ENCODE results near the gene CCDC184. TPM values are rescaled to one million over a fixed set of nuclear protein-coding genes. Genes with fewer than 3 reads are reported as not detected.

Gene CCDC184
- total RNA-seq, 1 donor from 2014 or later = 0.97 TPM

DNA sequence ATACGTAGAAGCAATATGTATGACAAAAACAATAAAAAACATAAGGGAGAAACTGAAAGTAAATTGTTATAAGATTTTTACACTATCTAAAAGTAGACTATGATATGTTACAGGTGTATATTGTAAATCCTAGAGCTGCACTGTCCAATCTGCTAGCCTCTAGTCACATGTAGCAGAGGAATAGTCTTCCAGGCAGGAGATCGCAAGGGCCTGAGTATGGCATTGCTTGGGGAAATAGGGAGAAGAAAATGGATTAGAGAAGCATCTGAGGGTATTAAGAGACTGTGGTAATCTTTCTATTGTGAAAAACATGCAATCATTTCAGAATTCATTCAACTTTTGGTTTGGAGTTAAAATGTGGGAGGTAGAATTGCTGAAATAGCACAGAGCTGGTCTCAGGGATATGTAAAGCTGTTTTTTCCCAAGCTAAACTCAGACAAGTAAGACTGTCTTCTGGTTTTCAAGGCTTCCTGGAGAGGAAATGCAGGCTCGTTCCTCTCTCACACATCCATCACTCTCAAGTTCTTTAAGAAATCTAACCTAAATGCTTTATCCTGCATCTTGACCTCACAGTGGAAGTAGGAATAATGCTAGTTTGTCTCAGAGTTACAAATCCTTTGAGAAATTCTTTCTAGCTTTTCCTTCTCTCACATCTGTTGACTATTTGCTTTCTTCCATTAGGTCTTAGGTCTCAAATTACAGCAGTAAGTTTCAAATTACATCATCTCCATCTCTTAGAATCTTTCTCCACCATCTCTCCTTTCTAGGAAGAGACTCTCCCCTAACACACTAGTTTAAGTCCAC, 7.6 kb upstream of the CCDC184 start:
- no peak for ATAC-seq (ENCODE audit: poor library complexity)
- no peak for DNase-seq
- intact Hi-C loops (cut with DNase I) = no loop called here

DNA sequence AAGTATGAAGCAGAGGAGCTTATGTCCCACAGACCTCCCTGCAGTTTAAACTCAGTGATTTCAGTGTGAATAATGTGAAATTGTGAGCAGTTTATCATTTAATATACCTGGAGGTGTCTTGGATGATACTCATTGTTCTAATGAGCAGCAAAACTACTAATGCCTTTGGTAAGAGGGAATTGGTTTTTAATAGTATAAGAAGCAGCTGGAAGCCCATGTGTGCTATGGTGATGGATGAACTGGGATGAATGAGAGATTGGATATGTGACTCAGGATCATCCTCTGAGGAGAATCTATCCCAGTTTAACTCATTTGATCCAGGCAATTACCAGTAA, 7.1 kb upstream of the CCDC184 start:
- ATAC-seq (ENCODE audit: poor library complexity) (no peak), DNase-seq (no peak)
- intact Hi-C loops (cut with DNase I) = no loop called here

DNA sequence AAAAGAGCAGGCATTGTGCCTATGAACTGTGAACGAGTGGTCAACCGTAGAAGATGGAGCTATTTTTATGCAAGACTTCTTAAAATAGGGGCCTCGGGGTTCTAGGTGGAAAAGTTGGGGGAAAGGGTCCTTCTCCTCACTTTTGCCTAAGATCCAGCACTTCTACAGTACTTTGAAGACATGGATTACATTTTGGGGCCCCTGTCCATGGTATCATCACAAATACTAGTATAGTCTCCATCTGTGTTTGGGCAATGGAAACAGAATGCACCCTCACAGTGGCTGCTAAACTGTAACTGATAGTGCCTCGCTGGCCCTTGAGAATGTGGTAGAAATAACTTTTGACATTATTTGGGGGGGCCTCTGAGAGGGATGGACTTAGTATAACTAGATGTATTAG, 5.5 kb upstream of the CCDC184 start:
- intact Hi-C loops (cut with DNase I) = no loop called here
- DNase-seq (no peak), ATAC-seq (ENCODE audit: poor library complexity) (no peak)

DNA sequence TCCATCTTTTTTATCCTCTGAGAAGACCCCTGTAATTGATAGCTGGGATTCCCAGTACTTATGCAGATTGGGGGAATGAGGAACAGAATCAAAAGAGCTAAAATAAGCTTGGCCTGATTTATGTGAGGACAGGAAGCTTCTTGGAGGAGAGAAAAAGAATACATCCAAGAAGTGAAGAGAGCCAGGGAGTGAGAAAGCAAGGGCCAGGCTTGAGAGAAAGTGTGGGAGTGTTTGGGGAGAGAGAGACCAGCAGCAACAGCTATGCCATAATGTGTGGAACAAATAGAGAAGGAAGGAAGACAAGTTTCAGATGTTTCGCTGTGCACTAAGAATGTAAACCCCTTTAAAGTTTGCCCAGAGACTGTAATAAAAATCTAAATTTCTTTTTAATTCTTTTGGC, 4.0 kb upstream of the CCDC184 start:
- intact Hi-C loops (cut with DNase I) = no loop called here
- ATAC-seq (ENCODE audit: poor library complexity) (no peak), DNase-seq (no peak)

DNA sequence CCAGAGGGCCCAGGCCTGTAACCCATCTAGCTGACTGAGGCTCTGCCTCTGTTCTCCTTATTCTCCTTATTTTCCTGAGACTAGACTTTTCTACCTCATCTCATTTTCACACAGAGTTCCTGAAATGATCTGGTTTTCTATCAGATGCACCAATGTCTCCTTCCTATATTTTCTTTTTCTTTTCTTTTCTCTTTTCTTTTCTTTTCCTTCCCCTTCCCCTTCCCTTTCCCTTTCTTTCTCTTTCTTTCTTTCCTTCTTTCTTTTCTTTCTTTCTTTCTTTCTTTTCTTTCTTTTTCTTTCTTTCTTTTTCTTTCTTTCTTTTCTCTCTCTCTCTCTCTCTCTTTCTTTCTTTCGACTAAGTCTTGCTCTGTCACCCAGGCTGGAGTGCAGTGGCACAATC, 3.0 kb upstream of the CCDC184 start:
- DNase-seq = no peak
- intact Hi-C loops (cut with DNase I) = loop anchor here (10.0 kb wide), 1 partner anchor 434 kb away; no protein-coding TSS in a partner anchor
- ATAC-seq (ENCODE audit: poor library complexity) = no peak

DNA sequence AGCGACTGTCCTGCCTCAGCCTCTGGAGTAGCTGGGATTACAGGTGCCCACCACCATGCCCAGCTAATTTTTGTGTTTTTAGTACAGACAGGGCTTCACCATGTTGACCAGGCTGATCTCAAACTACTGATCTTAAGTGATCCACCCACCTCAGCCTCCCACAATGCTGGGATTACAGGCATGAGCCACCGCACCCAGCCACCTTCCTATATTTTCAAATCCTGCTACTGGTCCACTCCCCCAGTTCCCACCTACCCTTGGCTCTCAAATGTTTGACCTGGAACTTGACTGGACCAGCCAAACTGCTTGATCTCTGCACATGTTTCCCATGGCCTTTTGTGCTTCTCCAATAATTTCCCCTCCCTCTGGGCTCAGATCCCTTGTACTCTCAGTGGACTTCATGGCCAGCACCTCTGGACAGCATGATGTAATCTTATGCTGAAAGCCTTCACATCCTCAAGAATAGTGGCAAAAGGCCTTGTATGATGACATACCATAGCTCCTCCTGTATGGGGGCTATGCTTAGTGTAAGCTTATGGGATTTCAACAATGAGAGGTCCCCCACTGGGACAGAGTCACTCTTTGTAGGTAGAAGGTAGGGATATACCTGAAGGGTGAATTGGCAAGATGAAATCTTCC, 2.5 kb upstream of the CCDC184 start:
- intact Hi-C loops (cut with DNase I) = loop anchor here (10.0 kb wide), 1 partner anchor 434 kb away; no protein-coding TSS in a partner anchor
- no peak for ATAC-seq (ENCODE audit: poor library complexity)
- no peak for DNase-seq

DNA sequence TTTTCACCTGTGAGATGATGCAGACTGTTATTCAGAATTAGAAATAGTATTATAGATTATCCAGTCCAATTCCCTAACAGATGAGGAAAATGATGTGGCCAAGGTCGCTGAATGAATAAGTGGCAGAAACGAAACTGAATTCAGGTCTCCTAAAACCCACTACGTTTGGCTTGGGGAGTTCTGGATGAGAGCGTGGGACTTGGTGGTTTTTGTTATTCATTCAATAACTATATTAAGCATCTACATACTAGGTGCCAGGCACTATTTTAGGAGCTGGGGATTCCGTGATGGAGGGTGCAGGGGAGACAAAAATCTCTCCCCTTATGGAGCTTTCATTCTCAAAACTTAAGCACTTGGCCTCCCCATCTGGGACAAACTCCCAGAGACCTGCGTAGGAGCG, 813 bp upstream of the CCDC184 start:
- intact Hi-C loops (cut with DNase I) = loop anchor here (10.0 kb wide), 1 partner anchor 432 kb away; no protein-coding TSS in a partner anchor
- no peak for DNase-seq
- no peak for ATAC-seq (ENCODE audit: poor library complexity)

DNA sequence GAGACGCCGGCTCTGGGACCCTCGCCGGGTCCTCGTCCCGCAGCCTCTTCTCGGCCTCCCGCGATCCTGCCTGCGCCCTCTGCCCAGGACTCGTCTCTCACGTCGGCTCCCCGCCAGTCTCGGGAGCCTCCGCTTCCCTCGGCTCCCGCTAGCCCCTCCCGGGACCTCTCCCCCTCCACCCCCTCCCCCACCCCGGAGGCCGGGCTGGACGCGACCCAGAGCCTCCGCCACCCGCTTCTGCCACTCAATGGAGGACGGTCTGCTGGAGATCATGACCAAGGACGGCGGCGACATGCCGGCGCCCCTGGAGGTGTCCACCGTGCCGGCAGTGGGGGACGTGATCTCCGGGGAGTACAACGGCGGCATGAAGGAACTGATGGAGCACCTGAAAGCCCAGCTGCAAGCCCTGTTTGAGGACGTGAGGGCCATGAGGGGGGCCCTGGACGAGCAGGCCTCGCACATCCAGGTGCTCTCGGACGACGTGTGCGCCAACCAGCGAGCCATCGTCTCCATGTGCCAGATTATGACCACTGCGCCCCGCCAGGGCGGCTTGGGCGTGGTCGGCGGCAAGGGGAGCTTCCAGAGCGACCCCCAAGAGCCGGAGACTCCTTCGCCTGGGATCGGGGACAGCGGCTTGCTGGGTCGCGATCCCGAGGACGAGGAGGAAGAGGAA, 568 bp downstream of the CCDC184 start:
- DNase-seq = no peak
- peak; percentile 47 for ATAC-seq (ENCODE audit: poor library complexity)
- intact Hi-C loops (cut with DNase I) = loop anchor here (10.0 kb wide), 1 partner anchor 431 kb away; no protein-coding TSS in a partner anchor

DNA sequence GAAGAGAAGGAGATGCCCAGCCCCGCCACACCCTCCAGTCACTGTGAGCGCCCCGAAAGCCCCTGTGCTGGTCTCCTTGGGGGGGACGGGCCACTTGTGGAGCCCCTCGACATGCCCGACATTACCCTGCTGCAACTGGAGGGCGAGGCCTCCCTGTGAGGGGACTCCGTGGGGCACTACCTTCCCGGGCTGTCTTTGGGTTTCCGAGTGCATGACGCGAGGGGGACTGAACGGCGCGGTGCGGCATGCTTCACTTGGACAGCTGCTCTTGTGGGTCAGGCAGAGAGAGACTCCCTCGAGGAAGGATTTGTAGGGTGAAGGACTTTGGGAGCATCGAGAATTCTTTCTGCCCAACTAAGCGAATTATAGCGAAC, 1.1 kb downstream of the CCDC184 start:
- DNase-seq (no peak), ATAC-seq (ENCODE audit: poor library complexity) (no peak)
- intact Hi-C loops (cut with DNase I) = loop anchor here (10.0 kb wide), 1 partner anchor 430 kb away; no protein-coding TSS in a partner anchor

DNA sequence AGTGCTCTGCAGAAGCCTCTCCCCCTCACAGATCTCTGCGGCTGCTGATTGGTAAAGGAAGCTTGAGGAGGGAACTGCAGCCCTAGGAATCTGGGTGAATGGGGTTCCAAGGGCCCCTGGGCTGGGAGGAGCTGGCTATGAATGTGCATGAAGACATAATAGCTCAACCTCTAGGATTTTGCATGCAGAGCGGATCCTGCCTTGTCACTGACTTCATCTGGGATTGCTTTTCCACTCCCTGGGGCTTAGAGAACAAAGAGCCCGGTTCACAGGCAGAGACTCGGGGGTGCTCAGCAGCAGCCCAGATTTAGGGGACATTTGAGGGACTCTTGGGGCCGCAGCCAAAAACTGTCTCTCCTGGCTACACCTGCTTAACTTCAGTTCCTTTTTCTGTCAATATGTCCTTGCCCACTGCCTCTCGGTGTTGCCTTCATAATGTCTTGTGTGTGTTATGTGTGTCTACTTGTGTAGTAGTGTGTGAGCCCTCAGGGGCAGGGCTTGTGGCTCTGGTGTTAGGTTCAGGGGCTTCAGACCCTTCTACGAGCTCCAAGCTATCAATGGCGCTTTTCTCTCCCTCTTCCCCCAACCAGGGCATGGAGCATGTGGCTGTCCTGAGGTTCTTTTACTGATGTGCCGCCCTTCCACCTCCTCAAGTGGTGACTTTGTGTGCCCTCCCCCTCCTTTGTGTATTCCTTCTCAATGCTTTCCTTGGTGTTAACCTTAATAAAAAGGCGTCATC, 1.9 kb downstream of the CCDC184 start:
- ATAC-seq (ENCODE audit: poor library complexity) (no peak), DNase-seq (no peak)
- intact Hi-C loops (cut with DNase I) = loop anchor here (10.0 kb wide), 1 partner anchor 429 kb away; no protein-coding TSS in a partner anchor

DNA sequence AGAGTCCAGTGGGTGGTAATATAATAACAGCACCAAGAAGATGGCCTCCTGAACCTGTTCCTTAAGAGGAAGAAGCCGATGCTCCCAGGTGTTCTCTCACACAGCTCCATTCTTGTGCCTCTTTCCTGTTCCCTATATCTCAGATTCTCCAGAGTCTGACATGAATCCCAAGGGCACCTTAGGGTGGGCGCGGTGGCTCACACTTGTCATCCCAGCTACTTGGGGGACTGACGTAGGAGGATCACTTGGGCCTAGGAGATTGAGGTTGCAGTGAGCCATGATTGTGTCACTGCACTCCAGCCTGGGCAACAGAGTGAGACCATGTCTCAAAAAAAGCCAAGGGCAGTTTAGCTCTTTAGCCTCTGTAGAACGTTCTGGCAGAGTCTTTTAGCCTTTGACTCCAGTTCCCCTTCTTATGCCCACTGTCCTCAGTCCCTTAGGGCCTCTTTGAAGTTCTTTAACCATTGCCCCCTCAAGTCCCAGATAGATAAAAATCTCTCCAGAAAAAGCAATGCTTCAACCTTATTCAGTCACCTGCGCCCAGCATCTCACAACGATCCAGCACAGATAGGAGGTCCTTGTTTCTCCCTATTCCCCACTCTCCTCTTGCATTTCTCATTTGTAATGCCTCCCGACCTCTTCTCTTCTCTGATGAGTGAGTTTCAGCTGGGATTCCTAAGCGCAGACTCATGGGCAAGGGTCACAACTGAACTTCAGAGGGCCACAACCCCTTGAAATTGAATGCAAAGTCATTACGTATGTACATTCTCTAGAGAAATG, 4.7 kb downstream of the CCDC184 start:
- DNase-seq (no peak), ATAC-seq (ENCODE audit: poor library complexity) (no peak)
- intact Hi-C loops (cut with DNase I) = loop anchor here (10.0 kb wide), 1 partner anchor 427 kb away; no protein-coding TSS in a partner anchor

DNA sequence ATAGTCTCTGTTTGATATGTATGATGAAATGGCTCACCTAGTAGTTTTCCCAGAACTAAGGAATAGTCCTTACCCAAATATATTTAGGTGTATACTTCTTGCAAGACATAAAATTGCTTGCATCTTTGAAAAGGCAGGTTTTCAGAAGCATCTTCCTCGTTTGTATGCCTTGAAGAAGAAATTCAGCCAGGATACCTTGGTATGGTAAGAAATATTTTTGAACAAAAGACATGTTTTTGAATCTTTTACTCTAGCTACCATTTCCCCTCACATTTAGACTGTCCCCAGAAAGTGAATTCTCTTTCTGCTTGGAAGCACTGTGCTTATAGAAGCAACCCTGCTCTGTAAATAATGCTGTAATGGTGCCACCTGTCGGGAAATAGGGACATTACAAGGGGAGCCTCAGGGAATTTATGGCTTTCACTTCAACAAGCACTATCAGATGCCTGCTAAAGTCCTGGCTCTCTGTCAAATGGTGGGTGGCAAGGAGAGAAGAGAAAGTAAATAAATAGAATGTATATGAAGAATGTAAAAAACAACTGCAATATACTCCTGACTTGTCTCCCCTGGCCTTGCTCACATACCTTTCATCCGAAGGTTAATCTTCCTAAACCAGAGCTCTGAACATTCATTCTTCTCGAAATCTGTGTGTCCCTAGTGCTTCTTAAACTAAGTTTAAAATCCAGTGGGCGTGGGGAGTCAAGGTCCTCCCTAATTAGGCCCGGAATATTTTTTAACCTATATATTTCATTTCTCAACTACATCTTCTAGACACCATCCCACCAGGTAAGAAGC, 6.1 kb downstream of the CCDC184 start:
- ATAC-seq (ENCODE audit: poor library complexity) (peak; percentile 83), DNase-seq (no peak)
- intact Hi-C loops (cut with DNase I) = loop anchor here (10.0 kb wide), 2 partner anchors 155 to 425 kb away; no protein-coding TSS in a partner anchor

DNA sequence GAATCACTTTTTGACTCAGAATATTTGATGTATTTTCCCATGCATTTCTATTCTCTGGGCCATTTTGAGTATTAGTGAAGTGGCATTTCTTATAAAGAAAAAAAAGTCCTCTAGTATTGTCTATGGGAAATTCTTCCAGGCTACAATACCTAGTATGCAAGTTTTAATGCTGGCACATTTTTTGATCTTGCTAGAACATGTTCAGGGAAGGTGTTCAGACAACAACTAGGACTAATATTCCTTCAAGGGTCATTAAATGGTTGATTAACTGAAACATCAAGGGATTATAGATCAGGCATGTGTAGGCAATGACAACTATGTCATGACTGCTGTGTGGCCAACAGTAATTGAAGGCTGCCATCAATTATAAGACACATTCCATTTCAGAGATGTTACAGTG, 7.7 kb downstream of the CCDC184 start:
- intact Hi-C loops (cut with DNase I) = loop anchor here (10.0 kb wide), 1 partner anchor 154 kb away; no protein-coding TSS in a partner anchor

DNA sequence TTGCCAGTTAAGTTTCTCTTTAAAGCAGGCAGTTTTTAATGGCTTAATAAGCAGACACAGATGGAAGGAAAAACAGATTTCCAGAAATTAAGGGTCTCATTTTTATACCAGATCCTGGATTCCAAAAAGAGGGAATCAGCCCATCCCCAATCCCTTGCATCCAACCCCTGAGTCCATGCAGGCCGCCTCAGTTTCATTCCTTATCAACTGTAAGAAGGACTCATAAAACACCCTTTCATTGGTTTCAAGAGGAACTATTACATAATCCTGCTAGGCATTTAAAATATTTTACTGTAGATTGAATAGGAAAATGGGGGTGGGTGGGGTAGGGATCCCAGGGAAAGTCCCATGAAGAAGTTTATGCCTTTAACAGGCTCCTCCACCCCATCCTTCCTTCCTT, 9.4 kb downstream of the CCDC184 start:
- no peak for ATAC-seq (ENCODE audit: poor library complexity)
- no peak for DNase-seq
- intact Hi-C loops (cut with DNase I) = loop anchor here (10.0 kb wide), 1 partner anchor 152 kb away; no protein-coding TSS in a partner anchor

More for the DNA sequence above, 7.7 kb downstream of the CCDC184 start:
- DNase-seq = no peak
- no peak for ATAC-seq (ENCODE audit: poor library complexity)

DNA sequence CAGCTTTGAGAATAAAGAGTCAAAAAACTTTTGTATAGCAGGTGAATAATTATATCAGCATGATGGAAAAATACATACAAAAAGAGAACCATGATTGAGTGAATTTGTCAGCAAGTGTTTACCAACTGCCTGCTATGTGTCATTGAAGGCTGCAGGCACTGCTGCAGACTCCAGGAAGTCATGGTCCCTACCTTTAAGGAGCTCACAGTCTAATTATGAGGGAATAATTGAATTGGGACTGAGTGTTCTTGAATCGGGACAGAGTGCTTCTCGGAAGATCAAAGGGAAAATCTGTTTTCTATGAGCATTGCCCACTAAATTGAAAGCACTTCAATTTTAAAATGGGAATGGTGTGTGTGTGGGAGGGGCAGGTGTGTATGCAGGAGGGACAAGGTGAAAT, 10.2 kb downstream of the CCDC184 start:
- intact Hi-C loops (cut with DNase I) = loop anchor here (10.0 kb wide), 1 partner anchor 151 kb away; no protein-coding TSS in a partner anchor
- no peak for DNase-seq
- no peak for ATAC-seq (ENCODE audit: poor library complexity)

DNA sequence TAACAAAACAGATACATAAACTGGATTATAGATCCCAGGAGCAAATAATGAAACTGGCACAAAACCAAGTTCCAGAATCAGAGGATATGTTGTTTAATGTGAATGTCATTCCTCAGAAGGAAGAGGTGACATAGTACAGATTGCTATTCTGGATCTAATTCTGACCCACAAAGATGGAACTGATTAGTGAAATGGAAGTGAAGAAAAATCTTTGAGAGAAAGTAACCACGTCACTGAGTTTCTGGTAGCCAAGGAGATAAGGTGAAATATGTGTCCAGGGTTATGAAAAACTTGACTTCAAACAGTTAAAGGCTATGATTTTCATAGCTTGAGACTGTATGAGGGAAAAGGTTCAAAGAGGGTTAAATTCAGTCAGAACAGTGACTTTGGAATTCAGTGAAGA, 11.4 kb downstream of the CCDC184 start:
- intact Hi-C loops (cut with DNase I) = loop anchor here (10.0 kb wide), 1 partner anchor 150 kb away; no protein-coding TSS in a partner anchor
- ATAC-seq (ENCODE audit: poor library complexity) = no peak

DNA sequence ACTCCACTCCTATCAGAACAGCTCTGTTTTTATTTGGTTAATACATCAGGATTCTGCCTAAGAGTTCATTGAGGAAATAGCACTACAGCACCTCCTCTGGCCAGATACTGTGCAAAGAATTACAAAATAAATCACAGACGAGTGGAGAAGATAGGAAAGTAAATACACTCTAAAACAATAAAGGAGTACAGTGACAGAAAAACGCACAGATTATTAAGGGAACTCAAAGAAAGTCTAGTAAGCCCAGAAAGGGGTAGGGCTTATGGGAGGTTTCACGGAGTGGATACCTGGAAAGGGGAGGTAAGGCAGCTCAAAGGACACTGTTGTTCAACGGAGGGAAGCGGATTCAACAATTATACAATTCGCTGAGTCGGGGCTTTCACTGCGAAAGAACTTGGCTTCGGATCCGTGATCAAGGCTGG, 14.1 kb downstream of the CCDC184 start:
- DNase-seq = no peak
- intact Hi-C loops (cut with DNase I) = loop anchor here (10.0 kb wide), 1 partner anchor 147 kb away; no protein-coding TSS in a partner anchor
- peak; percentile 48 for ATAC-seq (ENCODE audit: poor library complexity)

More for the DNA sequence above, 11.4 kb downstream of the CCDC184 start:
- no peak for DNase-seq

Data from Right ventricle myocardium superior (tissue), 1 donor.